GM18519 (cell line): Measurements from ENCODE around the gene SYAP1.
"Not testable (repeated sequence)": the region's sequence is repeated elsewhere in the genome, so short reads cannot be mapped to it uniquely, and the experiment has no call there.

Experiments
- ATAC-seq: cut with Tn5 transposase; IDR thresholded peaks from one replicate; pipeline ENCODE4 v1.9.1; 2021; ENCODE audit warnings: mild to moderate bottlenecking, moderate library complexity; ENCODE audit not compliant: unreplicated experiment, low FRiP score

Gene SYAP1

GRCh38 chrX:16774746-16775145 is 55.3 kb downstream of the SYAP1 start:
- no peak for ATAC-seq

- ATAC-seq = no peak
These were observed 59.1 kb downstream of the SYAP1 start for GRCh38 chrX:16778545-16778944.

- ATAC-seq = no peak
These were observed 59.6 kb downstream of the SYAP1 start for GRCh38 chrX:16778993-16779392.

- ATAC-seq = not testable (repeated sequence)
These were observed 60.4 kb downstream of the SYAP1 start for GRCh38 chrX:16779815-16780214.

GRCh38 chrX:16783452-16783851 is 64.0 kb downstream of the SYAP1 start:
- ATAC-seq = no peak

GRCh38 chrX:16784440-16784839 is 65.0 kb downstream of the SYAP1 start:
- not testable (repeated sequence) for ATAC-seq

GRCh38 chrX:16785247-16786138 is 66.1 kb downstream of the SYAP1 start:
- ATAC-seq = no peak

GRCh38 chrX:16786139-16786790 is 66.9 kb downstream of the SYAP1 start, which contains the start of gene TXLNG:
Gene TXLNG (plus strand): TSS chrX:16786466. CDS start chrX:16786488, 22 bp downstream.
- peak; percentile 97 for ATAC-seq

- no peak for ATAC-seq
These were observed 67.7 kb downstream of the SYAP1 start for GRCh38 chrX:16786791-16787735.

- ATAC-seq = no peak
These were observed 69.1 kb downstream of the SYAP1 start for GRCh38 chrX:16788477-16788876.

- ATAC-seq = no peak
These were observed 76.9 kb downstream of the SYAP1 start for GRCh38 chrX:16796298-16796697.

- no peak for ATAC-seq
These were observed 77.9 kb downstream of the SYAP1 start for GRCh38 chrX:16797358-16797757.

GRCh38 chrX:16797841-16798240 is 78.4 kb downstream of the SYAP1 start:
- ATAC-seq = no peak

- ATAC-seq = peak; percentile 79
These were observed 85.6 kb downstream of the SYAP1 start for GRCh38 chrX:16804923-16805464.

GRCh38 chrX:16807548-16807947 is 88.1 kb downstream of the SYAP1 start:
- no peak for ATAC-seq

- no peak for ATAC-seq
These were observed 88.6 kb downstream of the SYAP1 start for GRCh38 chrX:16807976-16808542.

GRCh38 chrX:16814597-16814996 is 95.2 kb downstream of the SYAP1 start:
- ATAC-seq = no peak
